HepG2 (cell line): Measurements from ENCODE around the gene ALDH3B1. TPM values are rescaled to one million over a fixed set of nuclear protein-coding genes. Genes with fewer than 3 reads are reported as not detected.

Experiments
- ATAC-seq: fragments of 200-7000 bp; cut with Tn5 transposase; 3 replicates; pipeline ENCODE4 v1.9.1; 2020; ENCODE audit warnings: mild to moderate bottlenecking, moderate library complexity
- BruUV-seq: library from RNA; stranded (reverse); fragments of 400-500 nt; replicated peaks from 2 replicates; lab custom pipeline; 2021; lab: Mats Ljungman, UMichigan
- CTCF ChIA-PET: fragments of 300-600 bp; formaldehyde crosslinking; extraction: SDS; loops from one replicate; lab custom pipeline; 2021; ENCODE audit warnings: low total read pairs, inconsistent platforms, low intra/inter-chr PET ratio; lab: Yijun Ruan, JAX
- POLR2A ChIA-PET: fragments of 350-600 bp; sonication (Branson Sonifier 250); formaldehyde crosslinking; loops from one replicate; lab custom pipeline; 2020; ENCODE audit warnings: antibody characterized with exemption, inconsistent platforms; lab: Yijun Ruan, JAX
- DNase-seq: peaks from one replicate; pipeline ENCODE4 v3.0.0-alpha.2; 2015; ENCODE audit warnings: low spot score
- FAIRE-seq: peaks from 3 replicates; lab custom pipeline; 2011; peaks lifted over from hg19 to GRCh38; lab: Jason Lieb, UNC
- H2AFZ ChIP-seq: one replicate; pipeline ENCODE4 v1.6.1; 2011; ENCODE audit warnings: low read length, inconsistent platforms
- H3K27ac ChIP-seq: fragments of 300-600 bp; 3 replicates; pipeline ENCODE4 v1.8.0; 2011; ENCODE audit warnings: mixed run types, mild to moderate bottlenecking, mixed read lengths, low read length, inconsistent platforms; ENCODE audit not compliant: insufficient read depth; ENCODE audit errors: extremely low read length
- H3K27me3 ChIP-seq, 2 experiments: fragments of 200-600 bp in 1 of 2; 2 replicates in 1 of 2; 3 replicates in 1 of 2; pipeline versions ENCODE4 v1.6.0 to v1.8.0; 2011; ENCODE audit warnings: low read length in 2 of 2, mild to moderate bottlenecking in 2 of 2, moderate library complexity in 2 of 2, inconsistent platforms in 1 of 2; ENCODE audit not compliant: insufficient read depth in 2 of 2, control insufficient read depth in 1 of 2
- H3K36me3 ChIP-seq, 2 experiments: fragments of 200-600 bp in 1 of 2; replicated peaks in 1 of 2; 2 replicates in 1 of 2; 3 replicates in 1 of 2; pipeline versions ENCODE4 v1.5.1 to v1.8.0; 2011; ENCODE audit warnings: low read length in 2 of 2, inconsistent platforms in 1 of 2; ENCODE audit not compliant: insufficient read depth in 2 of 2, control insufficient read depth in 1 of 2
- H3K4me1 ChIP-seq: 2 replicates; pipeline ENCODE4 v1.5.1; 2012; ENCODE audit warnings: low read length, inconsistent platforms; ENCODE audit not compliant: insufficient read depth
- H3K4me2 ChIP-seq: 2 replicates; pipeline ENCODE4 v1.6.0; 2011; ENCODE audit warnings: low read depth, low read length, inconsistent platforms
- H3K4me3 ChIP-seq, 3 experiments: fragments of 200-600 bp in 1 of 3; sonication (generic), shearing (Covaris generic) in 1 of 3; replicated peaks in 1 of 3; 2 replicates each; pipeline ENCODE4 v1.5.1; 2011 to 2016; ENCODE audit warnings: low read length in 3 of 3, inconsistent platforms in 2 of 3, low read depth in 2 of 3, mild to moderate bottlenecking in 2 of 3, control low read depth in 1 of 3, mixed read lengths in 1 of 3; ENCODE audit not compliant: insufficient read depth in 1 of 3
- H3K79me2 ChIP-seq: one replicate; pipeline ENCODE4 v1.6.1; 2011; ENCODE audit warnings: low read length, inconsistent platforms; ENCODE audit not compliant: insufficient read depth
- H3K9ac ChIP-seq: 2 replicates; pipeline ENCODE4 v1.6.0; 2011; ENCODE audit warnings: mild to moderate bottlenecking, low read depth, low read length, inconsistent platforms; ENCODE audit not compliant: insufficient read depth
- H3K9me3 ChIP-seq: 2 replicates; pipeline ENCODE4 v1.5.1; 2012; ENCODE audit warnings: mild to moderate bottlenecking, low read length
- H4K20me1 ChIP-seq: 2 replicates; pipeline ENCODE4 v1.6.0; 2011; ENCODE audit warnings: inconsistent platforms, mild to moderate bottlenecking, low read length, moderate library complexity; ENCODE audit not compliant: insufficient read depth
- ARNT2 ChIP-seq: sonication (generic); formaldehyde crosslinking; IDR thresholded peaks from 2 replicates; pipeline ENCODE4 v1.8.0; 2022; ENCODE audit warnings: mild to moderate bottlenecking, low read depth, missing genetic modification reagents, moderate library complexity
- MIER3 ChIP-seq: IDR thresholded peaks from 2 replicates; pipeline ENCODE4 v1.6.1; 2016; ENCODE audit warnings: missing compliant biosample characterization, borderline replicate concordance
- SNAPC2 ChIP-seq: sonication (generic); formaldehyde crosslinking; IDR thresholded peaks from 2 replicates; pipeline ENCODE4 v1.8.1; 2022; ENCODE audit warnings: mild to moderate bottlenecking, missing genetic modification reagents
- STAG1 ChIP-seq: sonication (generic); formaldehyde crosslinking; IDR thresholded peaks from 2 replicates; pipeline ENCODE4 v1.4.0; 2020; ENCODE audit warnings: missing genetic modification reagents
- ZKSCAN8 ChIP-seq: IDR thresholded peaks from 2 replicates; pipeline ENCODE4 v1.6.1; 2016; ENCODE audit warnings: borderline replicate concordance, missing genetic modification reagents, missing compliant biosample characterization
- ZNF773 ChIP-seq: sonication (generic); formaldehyde crosslinking; IDR thresholded peaks from 2 replicates; pipeline ENCODE4 v1.4.0; 2020; ENCODE audit warnings: missing genetic modification reagents, borderline replicate concordance
- WGBS: methylation state at CpG from one replicate; pipeline ENCODE4 v1.1.6; 2017; ENCODE audit warnings: low lambda C conversion rate; 5-methylcytosine and 5-hydroxymethylcytosine counted together
- in situ Hi-C: cut with HindIII; loops from 2 replicates; pipeline ENCODE4 v1.10.0; 2017; ENCODE audit warnings: low pct_unique_long_range_greater_than_20kb; ENCODE audit not compliant: extremely low pct_ligation_motif_present
- intact Hi-C: fragments of 100-400 bp; cut with micrococcal nuclease; formaldehyde crosslinking; loops from one replicate; pipeline ENCODE4 v1.10.0; 2022; ENCODE audit not compliant: unreplicated experiment
- polyA plus RNA-seq, 8 experiments: library from polyadenylated mRNA; depleted of rRNA in 3 of 8; stranded (reverse) in 7 of 8; unstranded in 1 of 8; fragments of >200 nt; fragmentation: Illumina TruSeq in 4 of 8; extraction: Trizol in 4 of 8; gene quantifications; 2 replicates each; pipeline versions ENCODE4 v1.2.1 to v1.2.3, GENCODE V29; 2011 to 2016; ENCODE audit warnings: low read depth in 4 of 8, missing spikeins in 1 of 8, mixed read lengths in 1 of 8; ENCODE audit not compliant: insufficient read depth in 1 of 8
- total RNA-seq, 5 experiments: library from RNA; depleted of rRNA; stranded (reverse); fragments of >200 nt; fragmentation: Illumina TruSeq; extraction: Trizol; gene quantifications; 2 replicates each; pipeline ENCODE4 v1.2.3, GENCODE V29; 2016; ENCODE audit warnings: low read depth in 1 of 5
- TF ChIP-seq, protein P1 (sequence below): sonication (generic); formaldehyde crosslinking; conservative IDR thresholded peaks from 2 replicates; pipeline ENCODE4 v1.4.0; 2020; ENCODE audit warnings: missing genetic modification reagents
- TF ChIP-seq, protein P2 (sequence below): sonication (generic); formaldehyde crosslinking; IDR thresholded peaks from 2 replicates; pipeline ENCODE4 v1.5.1; 2020; ENCODE audit warnings: mild to moderate bottlenecking, moderate library complexity, missing genetic modification reagents
- TF ChIP-seq, protein P3 (sequence below): sonication (generic); IDR thresholded peaks from 2 replicates; pipeline ENCODE4 v1.6.1; 2016; ENCODE audit warnings: low read depth, borderline replicate concordance
- TF ChIP-seq, protein P4 (sequence below): sonication (generic); formaldehyde crosslinking; IDR thresholded peaks from 2 replicates; pipeline ENCODE4 v1.4.0; 2020; ENCODE audit warnings: mild to moderate bottlenecking, missing genetic modification reagents
- TF ChIP-seq, protein P5 (sequence below): sonication (generic); formaldehyde crosslinking; IDR thresholded peaks from 2 replicates; pipeline ENCODE4 v1.8.0; 2022; ENCODE audit warnings: low read depth, missing genetic modification reagents

The ALDH3B1 gene
- total and polyA plus RNA-seq, 2 of the 13 experiments (the other 11 are each of a cell fraction or from before 2014, with no cell fraction given), result 4.0 to 6.7 TPM

DNA sequence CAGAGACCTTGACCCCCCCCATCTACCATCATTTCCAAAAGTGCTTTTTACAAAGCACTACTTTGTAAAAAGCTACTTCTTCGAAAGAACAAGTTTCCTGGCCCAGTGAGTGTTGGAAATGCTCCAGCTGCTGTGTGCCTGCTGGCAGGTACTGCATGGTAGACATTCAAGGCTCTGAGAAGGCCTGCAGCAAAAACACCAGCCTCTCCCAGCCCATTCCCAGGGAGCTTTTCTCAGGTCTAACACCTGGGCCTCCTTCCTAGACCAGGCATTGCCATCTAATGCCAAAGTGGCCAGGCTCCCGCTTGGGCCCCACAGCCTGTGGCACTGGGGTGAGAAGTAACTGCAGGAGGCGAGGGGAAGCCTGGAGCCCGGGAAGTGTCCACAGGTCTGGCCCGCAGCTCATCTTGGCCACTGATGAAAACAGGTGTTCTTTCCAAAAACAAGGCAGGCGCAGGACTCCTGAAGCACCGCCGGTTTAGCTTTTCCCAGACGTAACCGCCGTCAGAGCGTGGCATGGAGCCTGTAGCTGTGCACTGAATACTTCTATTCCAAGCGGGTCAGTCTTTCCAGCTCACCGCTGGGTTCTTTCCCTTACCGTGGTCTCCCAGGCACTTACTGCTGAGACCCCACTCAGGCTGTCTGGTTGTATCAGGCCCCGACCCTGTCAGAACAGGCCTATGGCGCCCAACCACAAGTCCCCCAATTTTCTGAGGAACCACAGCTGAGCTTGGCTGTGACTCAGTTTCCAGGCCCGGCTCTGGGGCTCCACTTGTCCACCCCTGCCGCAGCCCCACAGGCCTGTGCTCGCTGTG lies 27.5 kb downstream of the ALDH3B1 start (continued):
- TF ChIP-seq, protein P1, sequence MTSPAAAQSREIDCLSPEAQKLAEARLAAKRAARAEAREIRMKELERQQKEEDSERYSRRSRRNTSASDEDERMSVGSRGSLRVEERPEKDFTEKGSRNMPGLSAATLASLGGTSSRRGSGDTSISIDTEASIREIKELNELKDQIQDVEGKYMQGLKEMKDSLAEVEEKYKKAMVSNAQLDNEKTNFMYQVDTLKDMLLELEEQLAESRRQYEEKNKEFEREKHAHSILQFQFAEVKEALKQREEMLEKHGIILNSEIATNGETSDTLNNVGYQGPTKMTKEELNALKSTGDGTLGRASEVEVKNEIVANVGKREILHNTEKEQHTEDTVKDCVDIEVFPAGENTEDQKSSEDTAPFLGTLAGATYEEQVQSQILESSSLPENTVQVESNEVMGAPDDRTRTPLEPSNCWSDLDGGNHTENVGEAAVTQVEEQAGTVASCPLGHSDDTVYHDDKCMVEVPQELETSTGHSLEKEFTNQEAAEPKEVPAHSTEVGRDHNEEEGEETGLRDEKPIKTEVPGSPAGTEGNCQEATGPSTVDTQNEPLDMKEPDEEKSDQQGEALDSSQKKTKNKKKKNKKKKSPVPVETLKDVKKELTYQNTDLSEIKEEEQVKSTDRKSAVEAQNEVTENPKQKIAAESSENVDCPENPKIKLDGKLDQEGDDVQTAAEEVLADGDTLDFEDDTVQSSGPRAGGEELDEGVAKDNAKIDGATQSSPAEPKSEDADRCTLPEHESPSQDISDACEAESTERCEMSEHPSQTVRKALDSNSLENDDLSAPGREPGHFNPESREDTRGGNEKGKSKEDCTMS, result no peak
- TF ChIP-seq, protein P2, sequence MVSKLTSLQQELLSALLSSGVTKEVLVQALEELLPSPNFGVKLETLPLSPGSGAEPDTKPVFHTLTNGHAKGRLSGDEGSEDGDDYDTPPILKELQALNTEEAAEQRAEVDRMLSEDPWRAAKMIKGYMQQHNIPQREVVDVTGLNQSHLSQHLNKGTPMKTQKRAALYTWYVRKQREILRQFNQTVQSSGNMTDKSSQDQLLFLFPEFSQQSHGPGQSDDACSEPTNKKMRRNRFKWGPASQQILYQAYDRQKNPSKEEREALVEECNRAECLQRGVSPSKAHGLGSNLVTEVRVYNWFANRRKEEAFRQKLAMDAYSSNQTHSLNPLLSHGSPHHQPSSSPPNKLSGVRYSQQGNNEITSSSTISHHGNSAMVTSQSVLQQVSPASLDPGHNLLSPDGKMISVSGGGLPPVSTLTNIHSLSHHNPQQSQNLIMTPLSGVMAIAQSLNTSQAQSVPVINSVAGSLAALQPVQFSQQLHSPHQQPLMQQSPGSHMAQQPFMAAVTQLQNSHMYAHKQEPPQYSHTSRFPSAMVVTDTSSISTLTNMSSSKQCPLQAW (CRISPR knock-in tag), result no peak
- no peak for TF ChIP-seq STAG1 (CRISPR knock-in tag)

DNA sequence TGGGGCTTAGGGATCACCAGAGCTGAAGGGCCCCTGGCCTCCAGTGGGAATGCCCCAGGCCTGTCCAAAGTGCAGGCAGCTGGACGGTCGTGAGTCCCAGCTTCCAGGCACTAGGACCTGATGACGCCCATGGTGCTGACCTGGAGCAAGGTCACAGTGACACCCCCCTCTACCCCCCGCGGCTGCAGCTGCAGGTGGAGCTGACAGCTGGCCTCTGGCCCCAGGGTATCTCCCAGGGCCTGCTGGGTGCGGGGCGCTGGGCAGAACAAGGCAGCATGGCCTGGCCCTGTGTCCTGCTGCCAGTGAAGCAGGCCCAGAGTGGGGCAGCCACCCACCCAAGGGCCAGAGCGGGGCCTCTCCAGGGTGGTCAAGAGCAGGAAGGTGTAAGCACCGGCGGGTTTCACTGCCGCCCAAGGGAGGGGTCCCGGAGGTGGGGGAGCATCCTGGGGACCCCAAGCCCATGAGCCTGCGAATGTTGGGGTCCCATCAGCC lies 28.1 kb downstream of the ALDH3B1 start:
- peak; percentile 75 for ATAC-seq
- Histone ChIP-seq H2AFZ (no peak overlapping the region), H3K9ac (peak overlapping the region; percentile 92), H3K4me1 (peaks cover 30% of the 10 kb centered on the region), H3K79me2 (peaks cover 17% of the 10 kb centered on the region), H3K27me3 (no peaks in the 10 kb centered on the region), H4K20me1 (no peaks in the 10 kb centered on the region), H3K9me3 (no peaks in the 10 kb centered on the region), H3K36me3 (peaks cover 5 to 14% of the 10 kb centered on the region in 2 experiments; a peak in 3 of 5 replicates), H3K4me2 (peak overlapping the region; percentile 99), H3K4me3 (peak overlapping the region; percentile 76 to 84 (median 78)), H3K27ac (peak overlapping the region; percentile 95)
- no TSS peak for BruUV-seq
- CTCF ChIA-PET, result no interaction called here
- peak; percentile 88 for FAIRE-seq
- WGBS, result no CpG with 5 or more reads among the region's 13 CpGs
- POLR2A ChIA-PET, result interaction anchor here (0.5 to 3.5 kb wide), 20 partner anchors 9 to 178 kb away, joined by 3 to 17 read pairs (median 5); partner anchors contain the start of gene ALDH3B1
- DNase-seq, result peak; percentile 93
- intact Hi-C loops, result loop anchor here (1.0 kb wide), 1 partner anchor 8 kb away; the partner anchor contains the start of gene NDUFS8
- in situ Hi-C loops, result no loop called here
- TF ChIP-seq SNAPC2 (no peak), ZKSCAN8 (CRISPR knock-in tag) (0 out of 2 replicates have a peak, but pooled peaks have one; percentile 4), ZNF773 (0 out of 2 replicates have a peak, but pooled peaks have one; percentile 23), MIER3 (peak; percentile 97; the same call in 1 of the 2 replicates), ARNT2 (CRISPR knock-in tag) (peak; percentile 68; the same call in 1 of the 2 replicates)
- TF ChIP-seq, protein P3, sequence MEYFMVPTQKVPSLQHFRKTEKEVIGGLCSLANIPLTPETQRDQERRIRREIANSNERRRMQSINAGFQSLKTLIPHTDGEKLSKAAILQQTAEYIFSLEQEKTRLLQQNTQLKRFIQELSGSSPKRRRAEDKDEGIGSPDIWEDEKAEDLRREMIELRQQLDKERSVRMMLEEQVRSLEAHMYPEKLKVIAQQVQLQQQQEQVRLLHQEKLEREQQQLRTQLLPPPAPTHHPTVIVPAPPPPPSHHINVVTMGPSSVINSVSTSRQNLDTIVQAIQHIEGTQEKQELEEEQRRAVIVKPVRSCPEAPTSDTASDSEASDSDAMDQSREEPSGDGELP, result peak; percentile 99
- TF ChIP-seq, protein P4, sequence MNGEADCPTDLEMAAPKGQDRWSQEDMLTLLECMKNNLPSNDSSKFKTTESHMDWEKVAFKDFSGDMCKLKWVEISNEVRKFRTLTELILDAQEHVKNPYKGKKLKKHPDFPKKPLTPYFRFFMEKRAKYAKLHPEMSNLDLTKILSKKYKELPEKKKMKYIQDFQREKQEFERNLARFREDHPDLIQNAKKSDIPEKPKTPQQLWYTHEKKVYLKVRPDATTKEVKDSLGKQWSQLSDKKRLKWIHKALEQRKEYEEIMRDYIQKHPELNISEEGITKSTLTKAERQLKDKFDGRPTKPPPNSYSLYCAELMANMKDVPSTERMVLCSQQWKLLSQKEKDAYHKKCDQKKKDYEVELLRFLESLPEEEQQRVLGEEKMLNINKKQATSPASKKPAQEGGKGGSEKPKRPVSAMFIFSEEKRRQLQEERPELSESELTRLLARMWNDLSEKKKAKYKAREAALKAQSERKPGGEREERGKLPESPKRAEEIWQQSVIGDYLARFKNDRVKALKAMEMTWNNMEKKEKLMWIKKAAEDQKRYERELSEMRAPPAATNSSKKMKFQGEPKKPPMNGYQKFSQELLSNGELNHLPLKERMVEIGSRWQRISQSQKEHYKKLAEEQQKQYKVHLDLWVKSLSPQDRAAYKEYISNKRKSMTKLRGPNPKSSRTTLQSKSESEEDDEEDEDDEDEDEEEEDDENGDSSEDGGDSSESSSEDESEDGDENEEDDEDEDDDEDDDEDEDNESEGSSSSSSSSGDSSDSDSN (CRISPR knock-in tag), result peak; percentile 95
- TF ChIP-seq, protein P5, sequence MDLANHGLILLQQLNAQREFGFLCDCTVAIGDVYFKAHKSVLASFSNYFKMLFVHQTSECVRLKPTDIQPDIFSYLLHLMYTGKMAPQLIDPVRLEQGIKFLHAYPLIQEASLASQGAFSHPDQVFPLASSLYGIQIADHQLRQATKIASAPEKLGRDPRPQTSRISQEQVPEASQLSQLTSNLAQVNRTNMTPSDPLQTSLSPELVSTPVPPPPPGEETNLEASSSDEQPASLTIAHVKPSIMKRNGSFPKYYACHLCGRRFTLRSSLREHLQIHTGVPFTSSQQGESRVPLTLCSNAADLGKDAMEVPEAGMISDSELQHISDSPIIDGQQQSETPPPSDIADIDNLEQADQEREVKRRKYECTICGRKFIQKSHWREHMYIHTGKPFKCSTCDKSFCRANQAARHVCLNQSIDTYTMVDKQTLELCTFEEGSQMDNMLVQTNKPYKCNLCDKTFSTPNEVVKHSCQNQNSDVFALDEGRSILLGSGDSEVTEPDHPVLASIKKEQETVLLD (CRISPR knock-in tag), result peak; percentile 76; the same call in 1 of the 2 replicates
